Mucosa of descending colon (tissue), 3 donors: Measurements from ENCODE around the gene PRDX1. TPM values are rescaled to one million over a fixed set of nuclear protein-coding genes. Genes with fewer than 3 reads are reported as not detected.

Experiments used
- ATAC-seq: fragments of 200-7000 bp; cut with Tn5 transposase; one replicate; pipeline ENCODE4 v1.9.1; 2020; ENCODE audit warnings: mild to moderate bottlenecking, moderate library complexity
- DNase-seq, 3 donors: peaks; one replicate each; pipeline ENCODE4 v3.0.0-alpha.2; 2020
- H3K36me3 ChIP-seq: fragments of 200-600 bp; one replicate; pipeline ENCODE4 v1.8.0; 2021; ENCODE audit warnings: low read depth, mild to moderate bottlenecking
- H3K4me1 ChIP-seq: fragments of 200-600 bp; one replicate; pipeline ENCODE4 v1.8.0; 2021; ENCODE audit warnings: low read depth, mild to moderate bottlenecking
- H3K4me3 ChIP-seq: fragments of 200-600 bp; one replicate; pipeline ENCODE4 v1.8.0; 2021; ENCODE audit warnings: mild to moderate bottlenecking
- H3K9me3 ChIP-seq: fragments of 200-600 bp; one replicate; pipeline ENCODE4 v1.8.0; 2021; ENCODE audit warnings: mild to moderate bottlenecking
- CTCF ChIP-seq: fragments of 200-600 bp; IDR thresholded peaks from one replicate; pipeline ENCODE4 v1.8.0; 2022; ENCODE audit warnings: antibody characterized with exemption, mild to moderate bottlenecking
- intact Hi-C, 2 donors: fragments of 100-400 bp; cut with DNase I in 1 of 2; cut with micrococcal nuclease in 1 of 2; formaldehyde crosslinking; loops; one replicate each; pipeline versions ENCODE4 v1.11.0 to v1.11.1; 2022; cut with DNase I, micrococcal nuclease
- total RNA-seq, 3 donors: library from RNA; stranded (reverse); fragmentation: NEBNext Ultra II Directional in 2 of 3; extraction: Animal tissue kit (Norgen Biotek cat#: 25700) in 2 of 3; gene quantifications; one replicate each; pipeline versions ENCODE4 v1.2.1 to v1.2.4, GENCODE V29; 2021 to 2023
- donor health status: DM: no; HTN: no; CAD: no; lungs with moderate emphysema.
- donor health status: DM: no; HTN: no; CAD: no.
- donor health status: DM: no; HTN: yes; CAD: no.

The PRDX1 gene
- total RNA-seq, 3 donors from 2014 or later: 248 to 306 (median 295) TPM

- Histone ChIP-seq H3K36me3 (peaks cover 15% of the 10 kb centered on the region), H3K4me1 (peaks cover 3% of the 10 kb centered on the region), H3K4me3 (no peak overlapping the region), H3K9me3 (no peaks in the 10 kb centered on the region)
- DNase-seq (no peak), ATAC-seq (no peak)
- intact Hi-C loops: loop anchor here in 1 of 2 donors (5.0 kb wide), 1 partner anchor 61 kb away; no protein-coding TSS in a partner anchor
- TF ChIP-seq CTCF: no peak
Observed at GRCh38 chr1:45510972-45511527, 10.6 kb downstream of the PRDX1 start.

- Histone ChIP-seq H3K4me3 (no peak overlapping the region), H3K4me1 (no peaks in the 10 kb centered on the region), H3K36me3 (peaks cover 15% of the 10 kb centered on the region), H3K9me3 (no peaks in the 10 kb centered on the region)
- intact Hi-C loops: loop anchor here in 1 of 2 donors (5.0 kb wide), 1 partner anchor 62 kb away; no protein-coding TSS in a partner anchor
- DNase-seq (no peak), ATAC-seq (no peak)
- no peak for TF ChIP-seq CTCF
Observed at GRCh38 chr1:45510036-45510971, 11.4 kb downstream of the PRDX1 start.

- ATAC-seq: peak; percentile 9
- DNase-seq: no peak
- Histone ChIP-seq H3K4me3 (no peak overlapping the region), H3K4me1 (no peaks in the 10 kb centered on the region), H3K36me3 (peaks cover 12% of the 10 kb centered on the region), H3K9me3 (no peaks in the 10 kb centered on the region)
- intact Hi-C loops: no loop called here
- TF ChIP-seq CTCF: no peak
Observed at GRCh38 chr1:45508295-45509151, 13.2 kb downstream of the PRDX1 start.

- intact Hi-C loops: no loop called here
- no peak for DNase-seq
- no peak for TF ChIP-seq CTCF
- no peak for ATAC-seq
- H3K36me3 ChIP-seq: peaks cover 12% of the 10 kb centered on the region
- H3K4me1 ChIP-seq: no peaks in the 10 kb centered on the region
- no peak overlapping the region for H3K4me3 ChIP-seq
- no peaks in the 10 kb centered on the region for H3K9me3 ChIP-seq
Observed at GRCh38 chr1:45507893-45508292, 13.8 kb downstream of the PRDX1 start.

GRCh38 chr1:45507195-45507594 is 14.5 kb downstream of the PRDX1 start:
- Histone ChIP-seq H3K9me3 (no peaks in the 10 kb centered on the region), H3K36me3 (peaks cover 12% of the 10 kb centered on the region), H3K4me1 (no peaks in the 10 kb centered on the region), H3K4me3 (no peak overlapping the region)
- TF ChIP-seq CTCF: no peak
- intact Hi-C loops: no loop called here
- peak; percentile 14 for ATAC-seq
- no peak for DNase-seq
